ENCODE data around the gene KLHL29. TPM values are rescaled to one million over a fixed set of nuclear protein-coding genes. Genes with fewer than 3 reads are reported as not detected.
A peak's percentile ranks its signal among the peaks of the same experiment; 100 is the strongest.

KLHL29 gene
- total RNA-seq, 1 donor from 2014 or later = 5.5 TPM

- Histone ChIP-seq H3K36me3 (ENCODE audit: insufficient read depth, low read length) (no peaks in the 10 kb centered on the region), H3K79me2 (ENCODE audit: insufficient read depth, low read length) (no peaks in the 10 kb centered on the region), H3K27ac (ENCODE audit: low read depth, low read length) (no peak overlapping the region), H3K9ac (ENCODE audit: low read length) (no peak overlapping the region), H3K4me1 (ENCODE audit: insufficient read depth, low read length) (peaks cover 14% of the 10 kb centered on the region), H2AFZ (ENCODE audit: low read depth, low read length) (no peak overlapping the region), H3K9me3 (ENCODE audit: insufficient read depth, low read depth, low read length) (peaks cover 2% of the 10 kb centered on the region), H4K20me1 (ENCODE audit: insufficient read depth, low read length) (peaks cover 13% of the 10 kb centered on the region), H3K27me3 (ENCODE audit: insufficient read depth, low read length) (no peaks in the 10 kb centered on the region), H3K4me3 (ENCODE audit: insufficient read depth, low read depth, low read length) (no peak overlapping the region), H3K4me2 (ENCODE audit: low read length) (no peak overlapping the region)
- Mint-ChIP-seq H3K27me3 (ENCODE audit: low read depth, unreplicated experiment) (no peaks in the 10 kb centered on the region), H3K36me3 (ENCODE audit: low read depth, unreplicated experiment) (peaks cover 35% of the 10 kb centered on the region), H3K9me3 (ENCODE audit: unreplicated experiment) (peaks cover 8% of the 10 kb centered on the region), H3K4me1 (ENCODE audit: low read depth, unreplicated experiment) (no peaks in the 10 kb centered on the region), H3K27ac (ENCODE audit: unreplicated experiment) (no peak overlapping the region), H3K4me3 (ENCODE audit: unreplicated experiment) (no peak overlapping the region)
- FAIRE-seq (no peak), DNase-seq (ENCODE audit: low read depth) (no peak)
- no peak for TF ChIP-seq CTCF (IDR thresholded peaks at IDR 0.05; ENCODE audit: insufficient read depth, low read depth, low read length)
- no peak for TF ChIP-seq EZH2 (IDR thresholded peaks at IDR 0.05; ENCODE audit: insufficient read depth, low read length)
Measured at GRCh38 chr2:23700627-23701026, 315.6 kb downstream of the KLHL29 start.

DNA sequence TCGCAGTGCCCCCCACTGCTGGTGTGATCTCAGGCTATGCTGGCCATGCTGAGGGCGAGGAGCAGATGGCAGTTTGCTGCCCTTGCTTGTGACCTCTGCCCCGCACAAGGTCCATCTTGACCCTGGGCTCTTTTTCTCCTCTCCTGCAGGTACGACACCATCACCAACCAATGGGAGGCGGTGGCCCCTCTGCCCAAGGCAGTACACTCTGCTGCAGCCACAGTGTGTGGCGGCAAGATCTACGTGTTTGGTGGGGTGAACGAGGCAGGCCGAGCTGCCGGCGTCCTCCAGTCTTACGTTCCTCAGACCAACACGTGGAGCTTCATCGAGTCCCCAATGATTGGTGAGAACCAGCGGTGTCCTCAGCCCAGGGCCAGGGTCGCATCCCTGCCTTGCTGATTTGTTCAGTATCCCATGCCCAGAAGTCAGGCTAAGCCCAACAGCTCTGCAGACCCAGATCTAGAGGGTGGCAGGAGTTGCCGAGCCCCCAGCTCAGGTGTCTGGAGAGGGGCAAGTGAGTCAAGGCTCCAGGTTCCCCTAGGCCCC lies 318.1 kb downstream of the KLHL29 start:
- Mint-ChIP-seq H3K27me3 (ENCODE audit: low read depth, unreplicated experiment) (no peaks in the 10 kb centered on the region), H3K27ac (ENCODE audit: unreplicated experiment) (no peak overlapping the region), H3K4me3 (ENCODE audit: unreplicated experiment) (no peak overlapping the region), H3K9me3 (ENCODE audit: unreplicated experiment) (peaks cover 8% of the 10 kb centered on the region), H3K4me1 (ENCODE audit: low read depth, unreplicated experiment) (no peaks in the 10 kb centered on the region), H3K36me3 (ENCODE audit: low read depth, unreplicated experiment) (peaks cover 42% of the 10 kb centered on the region)
- DNase-seq (ENCODE audit: low read depth) (no peak), FAIRE-seq (no peak)
- Histone ChIP-seq H3K4me2 (ENCODE audit: low read length) (no peak overlapping the region), H3K27ac (ENCODE audit: low read depth, low read length) (no peak overlapping the region), H3K79me2 (ENCODE audit: insufficient read depth, low read length) (no peaks in the 10 kb centered on the region), H3K4me3 (ENCODE audit: insufficient read depth, low read depth, low read length) (no peak overlapping the region), H3K9me3 (ENCODE audit: insufficient read depth, low read depth, low read length) (peaks cover 2% of the 10 kb centered on the region), H3K9ac (ENCODE audit: low read length) (no peak overlapping the region), H3K27me3 (ENCODE audit: insufficient read depth, low read length) (no peaks in the 10 kb centered on the region), H3K4me1 (ENCODE audit: insufficient read depth, low read length) (peaks cover 3% of the 10 kb centered on the region), H2AFZ (ENCODE audit: low read depth, low read length) (no peak overlapping the region), H4K20me1 (ENCODE audit: insufficient read depth, low read length) (peaks cover 2% of the 10 kb centered on the region), H3K36me3 (ENCODE audit: insufficient read depth, low read length) (no peaks in the 10 kb centered on the region)
- TF ChIP-seq EZH2 (IDR thresholded peaks at IDR 0.05; ENCODE audit: insufficient read depth, low read length) (no peak), CTCF (IDR thresholded peaks at IDR 0.05; ENCODE audit: insufficient read depth, low read depth, low read length) (no peak)

GRCh38 chr2:23703583-23704385 lies 318.8 kb downstream of the KLHL29 start:
- H3K4me1 Mint-ChIP-seq (ENCODE audit: low read depth, unreplicated experiment) = no peaks in the 10 kb centered on the region
- Histone ChIP-seq H3K4me2 (ENCODE audit: low read length) (no peak overlapping the region), H3K9ac (ENCODE audit: low read length) (no peak overlapping the region), H3K36me3 (ENCODE audit: insufficient read depth, low read length) (no peaks in the 10 kb centered on the region), H4K20me1 (ENCODE audit: insufficient read depth, low read length) (no peaks in the 10 kb centered on the region), H3K4me1 (ENCODE audit: insufficient read depth, low read length) (no peaks in the 10 kb centered on the region), H3K27ac (ENCODE audit: low read depth, low read length) (no peak overlapping the region), H3K9me3 (ENCODE audit: insufficient read depth, low read depth, low read length) (peaks cover 2% of the 10 kb centered on the region), H2AFZ (ENCODE audit: low read depth, low read length) (no peak overlapping the region), H3K4me3 (ENCODE audit: insufficient read depth, low read depth, low read length) (no peak overlapping the region), H3K79me2 (ENCODE audit: insufficient read depth, low read length) (no peaks in the 10 kb centered on the region), H3K27me3 (ENCODE audit: insufficient read depth, low read length) (no peaks in the 10 kb centered on the region)
- peaks cover 8% of the 10 kb centered on the region for H3K9me3 Mint-ChIP-seq (ENCODE audit: unreplicated experiment)
- no peaks in the 10 kb centered on the region for H3K27me3 Mint-ChIP-seq (ENCODE audit: low read depth, unreplicated experiment)
- DNase-seq (ENCODE audit: low read depth) (peak; percentile 6), FAIRE-seq (no peak)
- peaks cover 42% of the 10 kb centered on the region for H3K36me3 Mint-ChIP-seq (ENCODE audit: low read depth, unreplicated experiment)
- no peak overlapping the region for H3K27ac Mint-ChIP-seq (ENCODE audit: unreplicated experiment)
- no peak overlapping the region for H3K4me3 Mint-ChIP-seq (ENCODE audit: unreplicated experiment)
- TF ChIP-seq CTCF (IDR thresholded peaks at IDR 0.05; ENCODE audit: insufficient read depth, low read depth, low read length) (no peak), EZH2 (IDR thresholded peaks at IDR 0.05; ENCODE audit: insufficient read depth, low read length) (no peak)
